ENCODE measurements around the gene PTGR2.

- TF ChIP-seq CTCF (IDR thresholded peaks at IDR 0.05) (no peak), TCF7L2 (IDR thresholded peaks at IDR 0.05; ENCODE audit: low read depth, low read length) (no peak), REST (IDR thresholded peaks at IDR 0.05; ENCODE audit: insufficient read depth in 1 of 2, low read depth in 2 of 2, low read length in 1 of 2) (no peak), SIN3A (IDR thresholded peaks at IDR 0.05; ENCODE audit: borderline replicate concordance, insufficient read depth, low read depth, low read length) (no peak), POLR2AphosphoS5 (IDR thresholded peaks at IDR 0.05; ENCODE audit: low read depth, low read length) (no peak)
Observed at GRCh38 chr14:73896521-73896920, 44.9 kb downstream of the PTGR2 start.
